ENCODE data around the gene PTGER2. TPM values are rescaled to one million over a fixed set of nuclear protein-coding genes. Genes with fewer than 3 reads are reported as not detected.

The PTGER2 gene
- total and polyA plus RNA-seq, 2 of the 8 experiments (the other 6 are each of a cell fraction or from before 2014, with no cell fraction given), result 1.2 TPM

DNA sequence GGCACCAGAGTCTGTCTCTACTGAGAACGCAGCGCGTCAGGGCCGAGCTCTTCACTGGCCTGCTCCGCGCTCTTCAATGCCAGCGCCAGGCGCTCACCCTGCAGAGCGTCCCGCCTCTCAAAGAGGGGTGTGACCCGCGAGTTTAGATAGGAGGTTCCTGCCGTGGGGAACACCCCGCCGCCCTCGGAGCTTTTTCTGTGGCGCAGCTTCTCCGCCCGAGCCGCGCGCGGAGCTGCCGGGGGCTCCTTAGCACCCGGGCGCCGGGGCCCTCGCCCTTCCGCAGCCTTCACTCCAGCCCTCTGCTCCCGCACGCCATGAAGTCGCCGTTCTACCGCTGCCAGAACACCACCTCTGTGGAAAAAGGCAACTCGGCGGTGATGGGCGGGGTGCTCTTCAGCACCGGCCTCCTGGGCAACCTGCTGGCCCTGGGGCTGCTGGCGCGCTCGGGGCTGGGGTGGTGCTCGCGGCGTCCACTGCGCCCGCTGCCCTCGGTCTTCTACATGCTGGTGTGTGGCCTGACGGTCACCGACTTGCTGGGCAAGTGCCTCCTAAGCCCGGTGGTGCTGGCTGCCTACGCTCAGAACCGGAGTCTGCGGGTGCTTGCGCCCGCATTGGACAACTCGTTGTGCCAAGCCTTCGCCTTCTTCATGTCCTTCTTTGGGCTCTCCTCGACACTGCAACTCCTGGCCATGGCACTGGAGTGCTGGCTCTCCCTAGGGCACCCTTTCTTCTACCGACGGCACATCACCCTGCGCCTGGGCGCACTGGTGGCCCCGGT lies 46.4 kb upstream of the PTGER2 start, which contains the start of gene PTGDR (continued):
- TF ChIP-seq, protein P1, sequence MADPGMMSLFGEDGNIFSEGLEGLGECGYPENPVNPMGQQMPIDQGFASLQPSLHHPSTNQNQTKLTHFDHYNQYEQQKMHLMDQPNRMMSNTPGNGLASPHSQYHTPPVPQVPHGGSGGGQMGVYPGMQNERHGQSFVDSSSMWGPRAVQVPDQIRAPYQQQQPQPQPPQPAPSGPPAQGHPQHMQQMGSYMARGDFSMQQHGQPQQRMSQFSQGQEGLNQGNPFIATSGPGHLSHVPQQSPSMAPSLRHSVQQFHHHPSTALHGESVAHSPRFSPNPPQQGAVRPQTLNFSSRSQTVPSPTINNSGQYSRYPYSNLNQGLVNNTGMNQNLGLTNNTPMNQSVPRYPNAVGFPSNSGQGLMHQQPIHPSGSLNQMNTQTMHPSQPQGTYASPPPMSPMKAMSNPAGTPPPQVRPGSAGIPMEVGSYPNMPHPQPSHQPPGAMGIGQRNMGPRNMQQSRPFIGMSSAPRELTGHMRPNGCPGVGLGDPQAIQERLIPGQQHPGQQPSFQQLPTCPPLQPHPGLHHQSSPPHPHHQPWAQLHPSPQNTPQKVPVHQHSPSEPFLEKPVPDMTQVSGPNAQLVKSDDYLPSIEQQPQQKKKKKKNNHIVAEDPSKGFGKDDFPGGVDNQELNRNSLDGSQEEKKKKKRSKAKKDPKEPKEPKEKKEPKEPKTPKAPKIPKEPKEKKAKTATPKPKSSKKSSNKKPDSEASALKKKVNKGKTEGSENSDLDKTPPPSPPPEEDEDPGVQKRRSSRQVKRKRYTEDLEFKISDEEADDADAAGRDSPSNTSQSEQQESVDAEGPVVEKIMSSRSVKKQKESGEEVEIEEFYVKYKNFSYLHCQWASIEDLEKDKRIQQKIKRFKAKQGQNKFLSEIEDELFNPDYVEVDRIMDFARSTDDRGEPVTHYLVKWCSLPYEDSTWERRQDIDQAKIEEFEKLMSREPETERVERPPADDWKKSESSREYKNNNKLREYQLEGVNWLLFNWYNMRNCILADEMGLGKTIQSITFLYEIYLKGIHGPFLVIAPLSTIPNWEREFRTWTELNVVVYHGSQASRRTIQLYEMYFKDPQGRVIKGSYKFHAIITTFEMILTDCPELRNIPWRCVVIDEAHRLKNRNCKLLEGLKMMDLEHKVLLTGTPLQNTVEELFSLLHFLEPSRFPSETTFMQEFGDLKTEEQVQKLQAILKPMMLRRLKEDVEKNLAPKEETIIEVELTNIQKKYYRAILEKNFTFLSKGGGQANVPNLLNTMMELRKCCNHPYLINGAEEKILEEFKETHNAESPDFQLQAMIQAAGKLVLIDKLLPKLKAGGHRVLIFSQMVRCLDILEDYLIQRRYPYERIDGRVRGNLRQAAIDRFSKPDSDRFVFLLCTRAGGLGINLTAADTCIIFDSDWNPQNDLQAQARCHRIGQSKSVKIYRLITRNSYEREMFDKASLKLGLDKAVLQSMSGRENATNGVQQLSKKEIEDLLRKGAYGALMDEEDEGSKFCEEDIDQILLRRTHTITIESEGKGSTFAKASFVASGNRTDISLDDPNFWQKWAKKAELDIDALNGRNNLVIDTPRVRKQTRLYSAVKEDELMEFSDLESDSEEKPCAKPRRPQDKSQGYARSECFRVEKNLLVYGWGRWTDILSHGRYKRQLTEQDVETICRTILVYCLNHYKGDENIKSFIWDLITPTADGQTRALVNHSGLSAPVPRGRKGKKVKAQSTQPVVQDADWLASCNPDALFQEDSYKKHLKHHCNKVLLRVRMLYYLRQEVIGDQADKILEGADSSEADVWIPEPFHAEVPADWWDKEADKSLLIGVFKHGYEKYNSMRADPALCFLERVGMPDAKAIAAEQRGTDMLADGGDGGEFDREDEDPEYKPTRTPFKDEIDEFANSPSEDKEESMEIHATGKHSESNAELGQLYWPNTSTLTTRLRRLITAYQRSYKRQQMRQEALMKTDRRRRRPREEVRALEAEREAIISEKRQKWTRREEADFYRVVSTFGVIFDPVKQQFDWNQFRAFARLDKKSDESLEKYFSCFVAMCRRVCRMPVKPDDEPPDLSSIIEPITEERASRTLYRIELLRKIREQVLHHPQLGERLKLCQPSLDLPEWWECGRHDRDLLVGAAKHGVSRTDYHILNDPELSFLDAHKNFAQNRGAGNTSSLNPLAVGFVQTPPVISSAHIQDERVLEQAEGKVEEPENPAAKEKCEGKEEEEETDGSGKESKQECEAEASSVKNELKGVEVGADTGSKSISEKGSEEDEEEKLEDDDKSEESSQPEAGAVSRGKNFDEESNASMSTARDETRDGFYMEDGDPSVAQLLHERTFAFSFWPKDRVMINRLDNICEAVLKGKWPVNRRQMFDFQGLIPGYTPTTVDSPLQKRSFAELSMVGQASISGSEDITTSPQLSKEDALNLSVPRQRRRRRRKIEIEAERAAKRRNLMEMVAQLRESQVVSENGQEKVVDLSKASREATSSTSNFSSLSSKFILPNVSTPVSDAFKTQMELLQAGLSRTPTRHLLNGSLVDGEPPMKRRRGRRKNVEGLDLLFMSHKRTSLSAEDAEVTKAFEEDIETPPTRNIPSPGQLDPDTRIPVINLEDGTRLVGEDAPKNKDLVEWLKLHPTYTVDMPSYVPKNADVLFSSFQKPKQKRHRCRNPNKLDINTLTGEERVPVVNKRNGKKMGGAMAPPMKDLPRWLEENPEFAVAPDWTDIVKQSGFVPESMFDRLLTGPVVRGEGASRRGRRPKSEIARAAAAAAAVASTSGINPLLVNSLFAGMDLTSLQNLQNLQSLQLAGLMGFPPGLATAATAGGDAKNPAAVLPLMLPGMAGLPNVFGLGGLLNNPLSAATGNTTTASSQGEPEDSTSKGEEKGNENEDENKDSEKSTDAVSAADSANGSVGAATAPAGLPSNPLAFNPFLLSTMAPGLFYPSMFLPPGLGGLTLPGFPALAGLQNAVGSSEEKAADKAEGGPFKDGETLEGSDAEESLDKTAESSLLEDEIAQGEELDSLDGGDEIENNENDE (IDR thresholded peaks at IDR 0.05; ENCODE audit: insufficient replicate concordance, low read length), result no peak
- TF ChIP-seq SUZ12 (IDR thresholded peaks at IDR 0.05; ENCODE audit: low read length) (no peak; the same call in 1 of the 2 replicates), ZNF274 (IDR thresholded peaks at IDR 0.05; ENCODE audit: borderline replicate concordance, extremely low read depth, low read length) (no peak), SAP30 (IDR thresholded peaks at IDR 0.05; ENCODE audit: insufficient read depth, insufficient replicate concordance, low read length) (no peak), ASH2L (IDR thresholded peaks at IDR 0.05; ENCODE audit: low read length) (peak; percentile 1), SP4 (IDR thresholded peaks at IDR 0.05; ENCODE audit: low read length) (no peak), SIN3A (conservative IDR thresholded peaks at IDR 0.05 in 1 of 2, IDR thresholded peaks at IDR 0.05 in 1 of 2; ENCODE audit: low read depth in 1 of 2, low read length in 2 of 2) (peak in 1 of 2 experiments; percentile 34; a peak in 1 of 4 replicates)
- TF ChIP-seq, protein P2, sequence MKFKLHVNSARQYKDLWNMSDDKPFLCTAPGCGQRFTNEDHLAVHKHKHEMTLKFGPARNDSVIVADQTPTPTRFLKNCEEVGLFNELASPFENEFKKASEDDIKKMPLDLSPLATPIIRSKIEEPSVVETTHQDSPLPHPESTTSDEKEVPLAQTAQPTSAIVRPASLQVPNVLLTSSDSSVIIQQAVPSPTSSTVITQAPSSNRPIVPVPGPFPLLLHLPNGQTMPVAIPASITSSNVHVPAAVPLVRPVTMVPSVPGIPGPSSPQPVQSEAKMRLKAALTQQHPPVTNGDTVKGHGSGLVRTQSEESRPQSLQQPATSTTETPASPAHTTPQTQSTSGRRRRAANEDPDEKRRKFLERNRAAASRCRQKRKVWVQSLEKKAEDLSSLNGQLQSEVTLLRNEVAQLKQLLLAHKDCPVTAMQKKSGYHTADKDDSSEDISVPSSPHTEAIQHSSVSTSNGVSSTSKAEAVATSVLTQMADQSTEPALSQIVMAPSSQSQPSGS (IDR thresholded peaks at IDR 0.05; ENCODE audit: low read length), result no peak
